ENCODE results near the gene MSRB2.

MSRB2 gene

DNA sequence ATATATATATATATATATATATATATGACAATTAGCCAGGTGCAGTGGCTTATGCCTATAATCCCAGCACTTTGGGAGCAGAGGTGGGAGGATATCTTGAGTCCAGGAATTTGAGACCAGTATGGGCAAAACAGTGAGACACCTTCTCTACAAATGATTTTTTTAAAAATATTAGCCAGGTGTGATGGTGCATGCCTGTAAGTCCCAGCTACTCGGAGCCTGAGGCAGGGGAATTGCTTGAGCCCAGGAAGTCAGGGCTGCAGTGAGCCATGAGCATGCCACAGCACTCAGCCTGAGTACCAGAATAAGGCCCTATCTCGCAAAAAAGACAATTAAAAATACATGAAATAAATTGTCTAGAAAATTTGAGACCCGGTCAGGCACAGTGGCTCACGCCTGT lies 47.2 kb upstream of the MSRB2 start:
- Histone ChIP-seq H4K20me1 (ENCODE audit: insufficient read depth, low read length) (no peaks in the 10 kb centered on the region), H2AFZ (ENCODE audit: low read length) (no peak overlapping the region), H3K79me2 (ENCODE audit: low read length) (no peaks in the 10 kb centered on the region), H3K9ac (ENCODE audit: low read length) (no peak overlapping the region), H3K4me1 (ENCODE audit: low read length) (no peaks in the 10 kb centered on the region), H3K4me2 (ENCODE audit: low read depth, low read length) (no peak overlapping the region), H3K9me3 (replicated peaks; ENCODE audit: insufficient read depth, low read length) (no peaks in the 10 kb centered on the region), H3F3A (ENCODE audit: insufficient read depth, low read length) (no peaks in the 10 kb centered on the region), H3K36me3 (replicated peaks; ENCODE audit: insufficient read depth, low read length) (no peaks in the 10 kb centered on the region), H3K27me3 (replicated peaks; ENCODE audit: insufficient read depth, low read length) (no peaks in the 10 kb centered on the region), H3K9me2 (replicated peaks; ENCODE audit: insufficient read depth, low read length) (no peaks in the 10 kb centered on the region), H3K27ac (ENCODE audit: low read length) (no peak overlapping the region), H3K4me3 (ENCODE audit: low read length) (no peak overlapping the region)
- DNase-seq: no peak
- TF ChIP-seq EZH2 (optimal IDR thresholded peaks at IDR 0.05; ENCODE audit: low read depth, low read length): no peak
- TF ChIP-seq EZH2phosphoT487 (IDR thresholded peaks at IDR 0.05; ENCODE audit: low read length): no peak
- TF ChIP-seq, protein P1, sequence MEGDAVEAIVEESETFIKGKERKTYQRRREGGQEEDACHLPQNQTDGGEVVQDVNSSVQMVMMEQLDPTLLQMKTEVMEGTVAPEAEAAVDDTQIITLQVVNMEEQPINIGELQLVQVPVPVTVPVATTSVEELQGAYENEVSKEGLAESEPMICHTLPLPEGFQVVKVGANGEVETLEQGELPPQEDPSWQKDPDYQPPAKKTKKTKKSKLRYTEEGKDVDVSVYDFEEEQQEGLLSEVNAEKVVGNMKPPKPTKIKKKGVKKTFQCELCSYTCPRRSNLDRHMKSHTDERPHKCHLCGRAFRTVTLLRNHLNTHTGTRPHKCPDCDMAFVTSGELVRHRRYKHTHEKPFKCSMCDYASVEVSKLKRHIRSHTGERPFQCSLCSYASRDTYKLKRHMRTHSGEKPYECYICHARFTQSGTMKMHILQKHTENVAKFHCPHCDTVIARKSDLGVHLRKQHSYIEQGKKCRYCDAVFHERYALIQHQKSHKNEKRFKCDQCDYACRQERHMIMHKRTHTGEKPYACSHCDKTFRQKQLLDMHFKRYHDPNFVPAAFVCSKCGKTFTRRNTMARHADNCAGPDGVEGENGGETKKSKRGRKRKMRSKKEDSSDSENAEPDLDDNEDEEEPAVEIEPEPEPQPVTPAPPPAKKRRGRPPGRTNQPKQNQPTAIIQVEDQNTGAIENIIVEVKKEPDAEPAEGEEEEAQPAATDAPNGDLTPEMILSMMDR (IDR thresholded peaks at IDR 0.05; ENCODE audit: low read length): no peak

DNA sequence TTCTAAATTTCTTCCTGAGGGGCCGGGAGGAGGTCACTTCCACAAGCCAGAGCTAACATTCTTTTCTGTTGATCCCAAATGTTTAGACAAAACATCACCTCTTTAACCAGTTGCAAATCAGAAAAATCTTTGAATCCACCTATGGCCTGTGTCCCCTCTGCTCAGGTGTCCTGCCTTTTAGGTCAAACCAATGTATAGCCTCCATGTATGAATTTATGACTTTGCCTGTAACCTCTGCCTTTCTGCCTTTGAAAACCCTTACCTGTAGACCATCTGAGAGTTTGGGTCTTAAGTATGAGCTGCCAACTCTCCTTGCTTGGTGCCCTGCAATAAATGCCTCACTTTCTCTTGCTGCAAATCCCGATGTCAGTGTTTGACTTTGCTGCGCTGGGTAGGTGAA lies 44.1 kb upstream of the MSRB2 start:
- TF ChIP-seq, protein P1 (IDR thresholded peaks at IDR 0.05; ENCODE audit: low read length): no peak
- no peak for TF ChIP-seq EZH2 (optimal IDR thresholded peaks at IDR 0.05; ENCODE audit: low read depth, low read length)
- Histone ChIP-seq H3K4me1 (ENCODE audit: low read length) (no peaks in the 10 kb centered on the region), H2AFZ (ENCODE audit: low read length) (no peak overlapping the region)

DNA sequence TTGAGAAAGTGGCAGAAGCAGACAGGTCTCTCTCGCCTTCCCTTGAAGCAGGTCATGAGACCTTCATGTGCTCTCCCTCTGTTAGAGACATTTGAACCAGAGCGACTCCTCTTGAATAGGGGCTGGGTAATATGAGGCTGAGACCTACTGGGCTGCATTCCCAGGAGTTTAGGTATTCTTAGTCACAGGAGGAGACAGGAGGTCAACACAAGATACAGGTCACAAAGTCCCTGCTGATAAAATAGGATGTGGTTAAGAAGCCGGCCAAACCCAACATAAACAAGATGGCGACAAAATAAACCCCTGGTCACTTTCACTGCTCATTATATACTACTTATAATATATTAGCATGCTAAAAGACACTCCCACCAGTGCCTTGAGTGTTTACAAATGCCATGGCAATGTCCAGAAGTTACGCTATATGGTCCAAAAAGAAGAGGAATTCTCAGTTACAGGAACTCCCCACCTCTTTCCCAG lies 43.5 kb upstream of the MSRB2 start:
- Histone ChIP-seq H3K4me1 (ENCODE audit: low read length) (no peaks in the 10 kb centered on the region), H3K4me2 (ENCODE audit: low read depth, low read length) (no peak overlapping the region)
- TF ChIP-seq, protein P1 (IDR thresholded peaks at IDR 0.05; ENCODE audit: low read length): no peak
- no peak for TF ChIP-seq EZH2phosphoT487 (IDR thresholded peaks at IDR 0.05; ENCODE audit: low read length)
- TF ChIP-seq EZH2 (optimal IDR thresholded peaks at IDR 0.05; ENCODE audit: low read depth, low read length): no peak

More for the DNA sequence above, 44.1 kb upstream of the MSRB2 start:
- Histone ChIP-seq H3K27ac (ENCODE audit: low read length) (no peak overlapping the region), H3K4me3 (ENCODE audit: low read length) (no peak overlapping the region), H3K36me3 (replicated peaks; ENCODE audit: insufficient read depth, low read length) (no peaks in the 10 kb centered on the region), H3K27me3 (replicated peaks; ENCODE audit: insufficient read depth, low read length) (no peaks in the 10 kb centered on the region), H3K79me2 (ENCODE audit: low read length) (no peaks in the 10 kb centered on the region), H3K9ac (ENCODE audit: low read length) (no peak overlapping the region), H3F3A (ENCODE audit: insufficient read depth, low read length) (no peaks in the 10 kb centered on the region), H3K9me2 (replicated peaks; ENCODE audit: insufficient read depth, low read length) (no peaks in the 10 kb centered on the region), H3K9me3 (replicated peaks; ENCODE audit: insufficient read depth, low read length) (no peaks in the 10 kb centered on the region), H4K20me1 (ENCODE audit: insufficient read depth, low read length) (no peaks in the 10 kb centered on the region), H3K4me2 (ENCODE audit: low read depth, low read length) (no peak overlapping the region)
- no peak for DNase-seq

More for the DNA sequence above, 43.5 kb upstream of the MSRB2 start:
- H3K9me2 ChIP-seq (replicated peaks; ENCODE audit: insufficient read depth, low read length): no peaks in the 10 kb centered on the region
- H3K36me3 ChIP-seq (replicated peaks; ENCODE audit: insufficient read depth, low read length): no peaks in the 10 kb centered on the region
- no peak for DNase-seq
- no peaks in the 10 kb centered on the region for H4K20me1 ChIP-seq (ENCODE audit: insufficient read depth, low read length)
- H3K9me3 ChIP-seq (replicated peaks; ENCODE audit: insufficient read depth, low read length): no peaks in the 10 kb centered on the region
- no peaks in the 10 kb centered on the region for H3F3A ChIP-seq (ENCODE audit: insufficient read depth, low read length)
- H2AFZ ChIP-seq (ENCODE audit: low read length): no peak overlapping the region
- H3K27me3 ChIP-seq (replicated peaks; ENCODE audit: insufficient read depth, low read length): no peaks in the 10 kb centered on the region
- H3K79me2 ChIP-seq (ENCODE audit: low read length): no peaks in the 10 kb centered on the region
- no peak overlapping the region for H3K4me3 ChIP-seq (ENCODE audit: low read length)
- no peak overlapping the region for H3K27ac ChIP-seq (ENCODE audit: low read length)
- H3K9ac ChIP-seq (ENCODE audit: low read length): no peak overlapping the region

Data from MM.1S (cell line).